Neural cell (in vitro differentiated cells): Measurements from ENCODE around the gene LZTS2.

Experiments used
- CTCF ChIP-seq: fragments of 450-650 bp; IDR thresholded peaks from 2 replicates; pipeline ENCODE4 v1.5.1; 2014; ENCODE audit warnings: antibody characterized with exemption, mild to moderate bottlenecking, moderate library complexity; ENCODE audit not compliant: poor library complexity, severe bottlenecking
- EP300 ChIP-seq: fragments of 450-650 bp; conservative IDR thresholded peaks from 2 replicates; pipeline ENCODE4 v1.6.1; 2014; ENCODE audit warnings: antibody characterized with exemption, mild to moderate bottlenecking, moderate library complexity; ENCODE audit not compliant: poor library complexity, severe bottlenecking
- RAD21 ChIP-seq: fragments of 450-650 bp; conservative IDR thresholded peaks from 2 replicates; pipeline ENCODE4 v1.6.1; 2014; ENCODE audit warnings: antibody characterized with exemption, mild to moderate bottlenecking, moderate library complexity

DNA sequence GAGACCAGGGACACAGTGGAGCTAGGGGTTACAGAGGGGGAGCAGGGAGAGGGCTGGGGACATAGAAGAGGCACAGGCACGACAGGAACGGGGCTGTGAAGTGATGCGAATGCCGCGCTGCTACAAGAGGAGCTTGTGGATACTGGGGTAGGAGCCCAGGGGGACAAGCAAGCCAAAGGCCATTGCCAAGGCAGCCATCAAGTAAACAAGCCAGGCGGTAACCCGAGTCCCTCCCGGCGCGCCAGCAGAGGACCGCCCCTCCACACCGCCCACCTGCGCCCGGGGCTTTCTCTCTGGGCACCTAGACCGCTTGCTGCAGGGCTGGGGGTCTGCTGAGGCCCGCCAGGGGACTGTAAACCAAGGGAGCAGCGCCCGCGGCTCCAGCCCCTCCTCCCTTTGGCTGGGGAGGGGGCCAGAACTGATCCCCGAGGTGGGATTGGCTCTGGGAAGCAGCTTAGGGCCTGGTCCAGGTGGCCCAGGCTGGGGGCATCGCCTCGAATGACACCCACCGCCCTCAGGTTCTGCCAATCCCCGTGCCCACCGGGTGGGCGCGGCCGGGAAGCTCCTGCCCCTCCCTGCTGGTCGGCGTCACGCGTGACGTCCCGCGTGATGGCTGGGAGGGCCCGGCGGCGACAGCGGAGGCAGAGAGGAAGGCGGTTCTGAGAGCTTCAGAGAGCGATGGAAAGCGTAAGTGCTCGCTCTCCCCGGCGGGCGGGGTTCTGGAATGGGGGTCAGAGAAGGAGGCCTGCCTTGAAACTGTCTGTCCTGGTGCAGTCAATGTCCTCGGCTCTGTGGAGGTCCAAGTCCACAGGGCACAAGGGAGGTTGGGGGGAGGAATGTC, 32.4 kb downstream of the LZTS2 start:
- TF ChIP-seq CTCF (no peak), RAD21 (peak; percentile 11), EP300 (peak; percentile 41)
